GM23338 (cell line): Measurements from ENCODE around the gene CIB1. TPM values are rescaled to one million over a fixed set of nuclear protein-coding genes. Genes with fewer than 3 reads are reported as not detected.

Experiments
- ATAC-seq: fragments of 200-7000 bp; cut with Tn5 transposase; 3 replicates; pipeline ENCODE4 v1.9.1; 2020
- DNase-seq: peaks from one replicate; pipeline ENCODE4 v3.0.0-alpha.2; 2015; ENCODE audit warnings: low spot score
- H2AFZ ChIP-seq: fragments of 200-600 bp; sonication (generic); 2 replicates; pipeline ENCODE4 v1.8.0; 2016; ENCODE audit warnings: antibody characterized with exemption, mild to moderate bottlenecking, moderate library complexity
- H3F3A ChIP-seq: fragments of 200-600 bp; sonication (generic); replicated peaks from 2 replicates; pipeline ENCODE4 v1.8.0; 2017; ENCODE audit warnings: antibody characterized with exemption, mixed run types, low read depth
- H3K27ac ChIP-seq: fragments of 200-600 bp; sonication (generic); 2 replicates; pipeline ENCODE4 v1.6.1; 2016; ENCODE audit warnings: low read depth
- H3K27me3 ChIP-seq: fragments of 200-600 bp; sonication (generic); 2 replicates; pipeline ENCODE4 v1.8.0; 2016; ENCODE audit warnings: mild to moderate bottlenecking, mixed run types, moderate library complexity; ENCODE audit not compliant: insufficient read depth
- H3K36me3 ChIP-seq: fragments of 200-600 bp; sonication (generic); 2 replicates; pipeline ENCODE4 v1.8.0; 2016; ENCODE audit warnings: mild to moderate bottlenecking; ENCODE audit not compliant: insufficient read depth
- H3K4me1 ChIP-seq: fragments of 200-600 bp; sonication (generic); 2 replicates; pipeline ENCODE4 v1.8.0; 2016; ENCODE audit warnings: mild to moderate bottlenecking, moderate library complexity; ENCODE audit not compliant: insufficient read depth
- H3K4me2 ChIP-seq: fragments of 200-600 bp; sonication (generic); 2 replicates; pipeline ENCODE4 v1.7.1; 2017; ENCODE audit warnings: mixed run types
- H3K4me3 ChIP-seq: fragments of 200-600 bp; sonication (generic); 2 replicates; pipeline ENCODE4 v1.6.1; 2016; ENCODE audit warnings: mixed run types
- H3K79me2 ChIP-seq: fragments of 200-600 bp; sonication (generic); replicated peaks from 2 replicates; pipeline ENCODE4 v1.8.0; 2017; ENCODE audit warnings: mild to moderate bottlenecking; ENCODE audit not compliant: insufficient read depth
- H3K9me2 ChIP-seq: fragments of 200-600 bp; sonication (generic); 2 replicates; pipeline ENCODE4 v1.8.0; 2017; ENCODE audit not compliant: insufficient read depth
- H4K20me1 ChIP-seq: fragments of 200-600 bp; sonication (generic); replicated peaks from 2 replicates; pipeline ENCODE4 v1.8.0; 2017; ENCODE audit warnings: mild to moderate bottlenecking; ENCODE audit not compliant: insufficient read depth
- H3K27ac Mint-ChIP-seq: 2 replicates; pipeline ENCODE4 v1.8.0; 2020; ENCODE audit warnings: inconsistent platforms, mild to moderate bottlenecking, moderate library complexity, mixed read lengths
- H3K27me3 Mint-ChIP-seq: 3 replicates; pipeline ENCODE4 v1.8.0; 2022; ENCODE audit warnings: low read depth, mild to moderate bottlenecking, moderate library complexity, mixed read lengths, inconsistent platforms; ENCODE audit not compliant: insufficient read depth, poor library complexity
- H3K36me3 Mint-ChIP-seq: 3 replicates; pipeline ENCODE4 v1.8.0; 2021; ENCODE audit warnings: low read depth, mild to moderate bottlenecking, inconsistent platforms, moderate library complexity, mixed read lengths
- H3K4me1 Mint-ChIP-seq: 3 replicates; pipeline ENCODE4 v1.8.0; 2020; ENCODE audit warnings: mild to moderate bottlenecking, inconsistent platforms, mixed read lengths
- H3K4me3 Mint-ChIP-seq: 3 replicates; pipeline ENCODE4 v1.8.0; 2021; ENCODE audit warnings: moderate library complexity, mild to moderate bottlenecking, inconsistent platforms, mixed read lengths
- H3K9me3 Mint-ChIP-seq: 3 replicates; pipeline ENCODE4 v1.8.0; 2020; ENCODE audit warnings: moderate library complexity, mild to moderate bottlenecking, inconsistent platforms, mixed read lengths
- CREB1 ChIP-seq: fragments of 250-450 bp; sonication (Bioruptor Pico); IDR thresholded peaks from 2 replicates; pipeline ENCODE4 v1.5.0; 2020; ENCODE audit warnings: low read depth, mild to moderate bottlenecking, moderate library complexity
- EZH2 ChIP-seq: fragments of 200-600 bp; sonication (generic); IDR thresholded peaks from one replicate; pipeline ENCODE4 v1.8.0; 2017; ENCODE audit warnings: antibody characterized with exemption, mild to moderate bottlenecking, low read depth; ENCODE audit not compliant: unreplicated experiment
- JUNB ChIP-seq: IDR thresholded peaks from one replicate; pipeline ENCODE4 v1.6.1; 2016; ENCODE audit warnings: antibody characterized with exemption; ENCODE audit not compliant: unreplicated experiment
- NANOG ChIP-seq: IDR thresholded peaks from 2 replicates; pipeline ENCODE4 v1.6.1; 2016; ENCODE audit warnings: antibody characterized with exemption, borderline replicate concordance
- POLR2AphosphoS5 ChIP-seq: IDR thresholded peaks from 2 replicates; pipeline ENCODE4 v1.6.1; 2016; ENCODE audit warnings: antibody characterized with exemption, low read depth
- STAT1 ChIP-seq: IDR thresholded peaks from one replicate; pipeline ENCODE4 v1.6.1; 2016; ENCODE audit warnings: antibody characterized with exemption; ENCODE audit not compliant: unreplicated experiment
- ZNF114 ChIP-seq: fragments of 250-450 bp; sonication (Bioruptor Pico); IDR thresholded peaks from 2 replicates; pipeline ENCODE4 v1.5.0; 2020; ENCODE audit warnings: mild to moderate bottlenecking, moderate library complexity
- ZNF331 ChIP-seq: fragments of 250-450 bp; sonication (Bioruptor Pico); IDR thresholded peaks from 2 replicates; pipeline ENCODE4 v1.5.0; 2020; ENCODE audit warnings: low read depth, mild to moderate bottlenecking, moderate library complexity
- polyA plus RNA-seq: library from polyadenylated mRNA; unstranded; fragments of >200 nt; fragmentation: Nextera tagmentation; extraction: Ambion mirVana; gene quantifications from 2 replicates; pipeline ENCODE4 v1.2.1, GENCODE V29; 2016
- total RNA-seq: library from RNA; depleted of rRNA; stranded (reverse); fragments of >200 nt; shearing (Covaris generic); gene quantifications from 2 replicates; pipeline ENCODE4 v1.2.3, GENCODE V29; 2014
- TF ChIP-seq, protein P1 (sequence below): IDR thresholded peaks from 2 replicates; pipeline ENCODE4 v1.6.1; 2016; ENCODE audit warnings: antibody characterized with exemption
- TF ChIP-seq, protein P2 (sequence below), 2 experiments: fragments of 200-600 bp in 1 of 2; sonication (generic) in 1 of 2; conservative IDR thresholded peaks; 2 replicates each; pipeline versions ENCODE4 v1.5.1 to v1.6.1; 2016 to 2017; ENCODE audit warnings: antibody characterized with exemption in 2 of 2, low read depth in 2 of 2, mild to moderate bottlenecking in 2 of 2, moderate library complexity in 1 of 2
- TF ChIP-seq, protein P3 (sequence below): IDR thresholded peaks from one replicate; pipeline ENCODE4 v1.6.1; 2018; ENCODE audit warnings: antibody characterized with exemption; ENCODE audit not compliant: unreplicated experiment

Gene CIB1
- total and polyA plus RNA-seq, 2 experiments from 2014 or later = 9.8 to 35.9 TPM

DNA sequence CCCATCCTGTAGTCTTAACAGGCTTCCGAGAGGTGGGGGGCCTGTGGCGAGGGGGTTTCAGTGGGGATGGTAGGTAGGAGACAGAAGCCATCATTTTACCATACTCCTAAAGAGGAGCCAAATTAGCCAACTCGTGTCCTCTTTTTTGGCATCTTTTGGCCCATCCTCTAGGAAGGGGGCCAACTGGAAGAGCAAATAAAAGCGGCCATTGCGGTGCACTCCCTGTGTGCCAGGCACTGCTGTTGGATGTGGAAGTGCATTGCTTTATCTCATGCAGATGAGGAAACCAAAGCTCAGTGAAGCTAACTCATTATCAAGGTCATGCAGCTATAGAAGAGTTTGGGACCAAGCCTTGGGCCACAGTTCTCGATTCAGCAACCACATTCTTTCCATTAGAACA is 26.5 kb downstream of the CIB1 start:
- no peaks in the 10 kb centered on the region for H3K9me2 ChIP-seq
- peaks cover 11% of the 10 kb centered on the region; the same call in 2 of the 3 replicates for H3K36me3 Mint-ChIP-seq
- DNase-seq (no peak), ATAC-seq (no peak)
- H3K27me3 ChIP-seq = no peaks in the 10 kb centered on the region
- H2AFZ ChIP-seq = no peak overlapping the region
- H3K4me1 ChIP-seq = peaks cover 5% of the 10 kb centered on the region; the same call in 1 of the 2 replicates
- H3K4me2 ChIP-seq = no peak overlapping the region
- no peak overlapping the region for H3K27ac Mint-ChIP-seq
- no peak overlapping the region for H3K27ac ChIP-seq
- TF ChIP-seq, protein P1, sequence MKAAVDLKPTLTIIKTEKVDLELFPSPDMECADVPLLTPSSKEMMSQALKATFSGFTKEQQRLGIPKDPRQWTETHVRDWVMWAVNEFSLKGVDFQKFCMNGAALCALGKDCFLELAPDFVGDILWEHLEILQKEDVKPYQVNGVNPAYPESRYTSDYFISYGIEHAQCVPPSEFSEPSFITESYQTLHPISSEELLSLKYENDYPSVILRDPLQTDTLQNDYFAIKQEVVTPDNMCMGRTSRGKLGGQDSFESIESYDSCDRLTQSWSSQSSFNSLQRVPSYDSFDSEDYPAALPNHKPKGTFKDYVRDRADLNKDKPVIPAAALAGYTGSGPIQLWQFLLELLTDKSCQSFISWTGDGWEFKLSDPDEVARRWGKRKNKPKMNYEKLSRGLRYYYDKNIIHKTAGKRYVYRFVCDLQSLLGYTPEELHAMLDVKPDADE = no peak
- TF ChIP-seq EZH2 (no peak), ZNF114 (no peak), POLR2AphosphoS5 (no peak), ZNF331 (no peak), STAT1 (no peak), NANOG (no peak), JUNB (no peak), CREB1 (CRISPR knock-in tag) (no peak)
- TF ChIP-seq, protein P2, sequence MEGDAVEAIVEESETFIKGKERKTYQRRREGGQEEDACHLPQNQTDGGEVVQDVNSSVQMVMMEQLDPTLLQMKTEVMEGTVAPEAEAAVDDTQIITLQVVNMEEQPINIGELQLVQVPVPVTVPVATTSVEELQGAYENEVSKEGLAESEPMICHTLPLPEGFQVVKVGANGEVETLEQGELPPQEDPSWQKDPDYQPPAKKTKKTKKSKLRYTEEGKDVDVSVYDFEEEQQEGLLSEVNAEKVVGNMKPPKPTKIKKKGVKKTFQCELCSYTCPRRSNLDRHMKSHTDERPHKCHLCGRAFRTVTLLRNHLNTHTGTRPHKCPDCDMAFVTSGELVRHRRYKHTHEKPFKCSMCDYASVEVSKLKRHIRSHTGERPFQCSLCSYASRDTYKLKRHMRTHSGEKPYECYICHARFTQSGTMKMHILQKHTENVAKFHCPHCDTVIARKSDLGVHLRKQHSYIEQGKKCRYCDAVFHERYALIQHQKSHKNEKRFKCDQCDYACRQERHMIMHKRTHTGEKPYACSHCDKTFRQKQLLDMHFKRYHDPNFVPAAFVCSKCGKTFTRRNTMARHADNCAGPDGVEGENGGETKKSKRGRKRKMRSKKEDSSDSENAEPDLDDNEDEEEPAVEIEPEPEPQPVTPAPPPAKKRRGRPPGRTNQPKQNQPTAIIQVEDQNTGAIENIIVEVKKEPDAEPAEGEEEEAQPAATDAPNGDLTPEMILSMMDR (conservative IDR thresholded peaks at IDR 0.05; ENCODE audit: low read depth in 2 of 2) = no peak
- TF ChIP-seq, protein P3, sequence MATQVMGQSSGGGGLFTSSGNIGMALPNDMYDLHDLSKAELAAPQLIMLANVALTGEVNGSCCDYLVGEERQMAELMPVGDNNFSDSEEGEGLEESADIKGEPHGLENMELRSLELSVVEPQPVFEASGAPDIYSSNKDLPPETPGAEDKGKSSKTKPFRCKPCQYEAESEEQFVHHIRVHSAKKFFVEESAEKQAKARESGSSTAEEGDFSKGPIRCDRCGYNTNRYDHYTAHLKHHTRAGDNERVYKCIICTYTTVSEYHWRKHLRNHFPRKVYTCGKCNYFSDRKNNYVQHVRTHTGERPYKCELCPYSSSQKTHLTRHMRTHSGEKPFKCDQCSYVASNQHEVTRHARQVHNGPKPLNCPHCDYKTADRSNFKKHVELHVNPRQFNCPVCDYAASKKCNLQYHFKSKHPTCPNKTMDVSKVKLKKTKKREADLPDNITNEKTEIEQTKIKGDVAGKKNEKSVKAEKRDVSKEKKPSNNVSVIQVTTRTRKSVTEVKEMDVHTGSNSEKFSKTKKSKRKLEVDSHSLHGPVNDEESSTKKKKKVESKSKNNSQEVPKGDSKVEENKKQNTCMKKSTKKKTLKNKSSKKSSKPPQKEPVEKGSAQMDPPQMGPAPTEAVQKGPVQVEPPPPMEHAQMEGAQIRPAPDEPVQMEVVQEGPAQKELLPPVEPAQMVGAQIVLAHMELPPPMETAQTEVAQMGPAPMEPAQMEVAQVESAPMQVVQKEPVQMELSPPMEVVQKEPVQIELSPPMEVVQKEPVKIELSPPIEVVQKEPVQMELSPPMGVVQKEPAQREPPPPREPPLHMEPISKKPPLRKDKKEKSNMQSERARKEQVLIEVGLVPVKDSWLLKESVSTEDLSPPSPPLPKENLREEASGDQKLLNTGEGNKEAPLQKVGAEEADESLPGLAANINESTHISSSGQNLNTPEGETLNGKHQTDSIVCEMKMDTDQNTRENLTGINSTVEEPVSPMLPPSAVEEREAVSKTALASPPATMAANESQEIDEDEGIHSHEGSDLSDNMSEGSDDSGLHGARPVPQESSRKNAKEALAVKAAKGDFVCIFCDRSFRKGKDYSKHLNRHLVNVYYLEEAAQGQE = no peak
- H3F3A ChIP-seq = no peaks in the 10 kb centered on the region
- no peaks in the 10 kb centered on the region for H3K36me3 ChIP-seq
- peaks cover 15% of the 10 kb centered on the region for H3K27me3 Mint-ChIP-seq
- no peak overlapping the region for H3K4me3 ChIP-seq
- H3K9me3 Mint-ChIP-seq = no peaks in the 10 kb centered on the region
- H4K20me1 ChIP-seq = peaks cover 21% of the 10 kb centered on the region
- peaks cover 46% of the 10 kb centered on the region for H3K79me2 ChIP-seq
- peaks cover 16% of the 10 kb centered on the region for H3K4me1 Mint-ChIP-seq
- no peak overlapping the region for H3K4me3 Mint-ChIP-seq
